ENCODE data around the gene FAR2.

GRCh38 chr12:29103539-29103974 is 45.5 kb upstream of the FAR2 start:
- TF ChIP-seq CTCF (conservative IDR thresholded peaks at IDR 0.05 in 1 of 2, IDR thresholded peaks at IDR 0.05 in 1 of 2; ENCODE audit: low read depth in 1 of 2, low read length in 2 of 2) (no peak), EZH2 (IDR thresholded peaks at IDR 0.05; ENCODE audit: low read length, missing control alignments) (no peak)

Measured in fibroblast of lung (primary cell).